Measurements from ENCODE around the gene LCE7A.

The LCE7A gene

GRCh38 chr1:152859696-152860095, at the start of gene LCE7A:
Gene LCE7A (plus strand): TSS chr1:152859996. CDS start chr1:152860698, 702 bp downstream.
- no peak for DNase-seq (ENCODE audit: low spot score)

GRCh38 chr1:152811050-152811449, 48.7 kb upstream of the LCE7A start:
- no peak for DNase-seq (ENCODE audit: low spot score)

GRCh38 chr1:152811671-152812070, 48.1 kb upstream of the LCE7A start, which contains the start of gene LCE1B:
Gene LCE1B (plus strand): TSS chr1:152811971. CDS start chr1:152812447, 476 bp downstream.
- no peak for DNase-seq (ENCODE audit: low spot score)

GRCh38 chr1:152817309-152817708, 42.5 kb upstream of the LCE7A start:
- DNase-seq (ENCODE audit: low spot score): no peak

- no peak for DNase-seq (ENCODE audit: low spot score)
These were observed 36.5 kb upstream of the LCE7A start for GRCh38 chr1:152823294-152823693.

GRCh38 chr1:152824964-152825363, 34.8 kb upstream of the LCE7A start:
- no peak for DNase-seq (ENCODE audit: low spot score)

GRCh38 chr1:152827173-152827572, 32.6 kb upstream of the LCE7A start, which contains the start of gene LCE1A:
Gene LCE1A (plus strand): TSS chr1:152827473. CDS start chr1:152827473, 0 bp downstream.
- no peak for DNase-seq (ENCODE audit: low spot score)

- DNase-seq (ENCODE audit: low spot score): no peak
These were observed 22.9 kb upstream of the LCE7A start for GRCh38 chr1:152836870-152837269.

- DNase-seq (ENCODE audit: low spot score): no peak
These were observed 17.2 kb upstream of the LCE7A start, which contains the start of gene LCE6A for GRCh38 chr1:152842556-152842955. Gene LCE6A (plus strand): TSS chr1:152842856. CDS start chr1:152843521, 665 bp downstream.

- DNase-seq (ENCODE audit: low spot score): no peak
These were observed 4.1 kb upstream of the LCE7A start for GRCh38 chr1:152855661-152856060.

- DNase-seq (ENCODE audit: low spot score): no peak
These were observed 1.7 kb upstream of the LCE7A start for GRCh38 chr1:152858062-152858461.

GRCh38 chr1:152860129-152860528, 333 bp downstream of the LCE7A start:
- no peak for DNase-seq (ENCODE audit: low spot score)

GRCh38 chr1:152861374-152861773, 1.6 kb downstream of the LCE7A start:
- DNase-seq (ENCODE audit: low spot score): no peak

- no peak for DNase-seq (ENCODE audit: low spot score)
These were observed 4.6 kb downstream of the LCE7A start for GRCh38 chr1:152864443-152864842.

GRCh38 chr1:152866321-152866720, 6.5 kb downstream of the LCE7A start:
- peak; percentile 7 for DNase-seq (ENCODE audit: low spot score)

- DNase-seq (ENCODE audit: low spot score): peak; percentile 68
These were observed 10.1 kb downstream of the LCE7A start for GRCh38 chr1:152869808-152870419.

- peak; percentile 53 for DNase-seq (ENCODE audit: low spot score)
These were observed 11.3 kb downstream of the LCE7A start for GRCh38 chr1:152870831-152871730.

GRCh38 chr1:152871731-152872126, 11.9 kb downstream of the LCE7A start:
- DNase-seq (ENCODE audit: low spot score): no peak

GRCh38 chr1:152873495-152873894, 13.7 kb downstream of the LCE7A start:
- no peak for DNase-seq (ENCODE audit: low spot score)

GRCh38 chr1:152876827-152877226, 17.0 kb downstream of the LCE7A start:
- no peak for DNase-seq (ENCODE audit: low spot score)

- DNase-seq (ENCODE audit: low spot score): peak; percentile 6
These were observed 18.2 kb downstream of the LCE7A start, which contains the start of gene SMCP for GRCh38 chr1:152878042-152878441. Gene SMCP (plus strand): TSS chr1:152878322. CDS start chr1:152884423, 6,101 bp downstream.

GRCh38 chr1:152879559-152880198, 19.9 kb downstream of the LCE7A start:
- DNase-seq (ENCODE audit: low spot score): no peak

All from kidney tubule cell (primary cell).